Occipital lobe (tissue), 2 donors: ENCODE results near the gene TEC. TPM values are rescaled to one million over a fixed set of nuclear protein-coding genes. Genes with fewer than 3 reads are reported as not detected.
"Not testable (repeated sequence)": the region's sequence is repeated elsewhere in the genome, so short reads cannot be mapped to it uniquely, and the experiment has no call there.

ENCODE experiments used
- DNase-seq: peaks from one replicate; lab custom pipeline; 2025; lab: John Stamatoyannopoulos, UW
- total RNA-seq: library from RNA; depleted of rRNA; stranded (reverse); fragments of >200 nt; gene quantifications from one replicate; pipeline ENCODE4 v1.2.3, GENCODE V29; 2014

The TEC gene
- total RNA-seq, 1 donor from 2014 or later: 5.5 TPM

DNA sequence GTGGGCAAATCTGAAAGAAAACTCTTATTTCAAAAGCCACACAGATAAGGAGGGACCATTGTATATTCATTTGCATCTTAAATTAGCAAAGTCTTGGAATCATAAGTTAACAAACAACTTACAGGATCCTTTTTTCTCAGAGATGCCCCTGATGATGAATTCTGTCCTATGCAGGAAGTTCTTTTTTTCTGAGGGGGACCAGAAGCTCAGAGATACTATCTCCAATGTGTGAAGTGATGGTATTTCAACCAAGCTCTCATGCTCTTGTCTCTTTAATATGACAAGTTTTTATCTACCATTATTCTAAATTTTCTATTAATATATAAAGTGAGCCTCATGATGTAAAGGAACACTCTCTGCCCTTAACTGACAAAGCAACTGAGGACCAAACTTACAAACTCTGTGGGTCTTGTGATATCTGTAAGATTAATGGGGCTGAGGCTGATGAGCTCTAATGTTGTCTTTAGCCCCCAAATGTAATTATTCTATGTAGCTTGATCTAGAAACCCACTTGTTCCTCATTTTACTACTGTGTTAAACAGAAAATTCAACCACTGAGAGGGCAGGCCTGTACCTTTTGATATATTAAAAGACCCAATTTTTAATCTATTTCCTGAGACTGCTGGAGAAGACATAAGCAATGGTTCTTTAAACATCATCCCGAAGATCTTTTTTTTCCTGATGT is 27.0 kb downstream of the TEC start:
- DNase-seq: no peak

DNA sequence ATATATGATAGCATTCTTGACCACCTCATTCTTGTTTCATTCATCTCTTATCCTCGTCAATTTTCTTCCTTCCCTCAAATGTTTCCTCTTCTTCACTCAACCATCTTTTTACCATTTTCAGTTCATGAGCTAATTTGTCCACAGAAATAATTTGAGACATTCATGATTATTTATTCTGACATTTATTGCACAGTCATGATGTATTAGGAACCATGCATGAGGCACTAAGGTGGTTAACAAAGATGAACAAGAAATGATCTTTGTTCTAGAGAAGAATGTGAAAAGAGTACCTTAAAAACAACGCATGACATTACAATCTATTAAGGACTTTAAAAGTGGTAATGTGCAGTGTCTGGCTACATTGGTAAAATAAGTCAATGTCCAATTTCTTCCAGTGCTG is 27.9 kb downstream of the TEC start:
- DNase-seq: no peak

DNA sequence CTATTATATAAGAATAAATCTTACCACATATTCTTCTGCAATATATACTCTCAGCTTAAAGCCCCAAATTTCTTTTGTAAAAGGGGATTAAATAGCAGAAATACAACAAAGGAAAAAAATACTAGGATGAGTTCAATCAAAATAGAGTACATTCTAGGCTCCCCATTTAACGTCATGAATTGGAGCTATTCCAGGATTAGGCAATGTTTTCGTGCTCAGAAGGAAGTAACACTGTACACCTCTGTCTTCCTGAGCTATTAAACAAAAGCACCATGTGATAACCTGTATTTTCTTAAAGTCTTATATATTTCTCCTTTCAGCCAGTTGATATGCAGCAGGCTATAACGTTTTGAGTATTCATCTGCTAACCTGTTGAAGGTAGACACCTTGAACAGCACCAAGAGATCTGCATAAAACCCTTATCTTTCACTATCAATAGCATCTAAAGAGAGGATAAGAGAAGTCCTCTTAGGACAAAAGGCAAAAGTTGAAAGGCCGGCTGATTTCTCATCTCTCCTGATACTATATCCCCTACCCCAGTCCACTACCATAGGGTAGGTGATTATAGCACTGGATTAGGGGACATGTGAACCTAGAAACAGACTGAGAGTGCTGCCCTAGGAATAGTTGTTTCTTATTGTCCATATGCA is 31.5 kb downstream of the TEC start:
- DNase-seq: no peak

DNA sequence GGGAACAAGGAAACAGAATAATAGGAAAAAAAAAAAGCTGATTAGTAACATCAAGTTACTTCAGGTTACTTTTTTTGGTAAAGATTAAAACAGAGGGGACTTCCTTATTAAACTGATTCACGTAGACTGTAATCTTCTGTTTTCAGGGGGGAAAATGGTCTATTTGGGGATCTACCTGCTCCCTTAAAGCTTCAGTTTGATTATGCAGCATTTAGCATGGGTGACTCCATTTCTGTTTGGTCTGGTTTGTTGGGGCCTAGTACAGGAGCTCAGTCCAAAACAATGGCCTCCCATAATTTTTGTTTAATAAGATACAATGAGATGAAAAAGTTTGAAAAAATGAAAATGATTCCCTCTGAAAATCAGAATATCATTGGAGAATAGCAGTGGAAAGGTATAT is 34.6 kb downstream of the TEC start:
- DNase-seq: no peak

DNA sequence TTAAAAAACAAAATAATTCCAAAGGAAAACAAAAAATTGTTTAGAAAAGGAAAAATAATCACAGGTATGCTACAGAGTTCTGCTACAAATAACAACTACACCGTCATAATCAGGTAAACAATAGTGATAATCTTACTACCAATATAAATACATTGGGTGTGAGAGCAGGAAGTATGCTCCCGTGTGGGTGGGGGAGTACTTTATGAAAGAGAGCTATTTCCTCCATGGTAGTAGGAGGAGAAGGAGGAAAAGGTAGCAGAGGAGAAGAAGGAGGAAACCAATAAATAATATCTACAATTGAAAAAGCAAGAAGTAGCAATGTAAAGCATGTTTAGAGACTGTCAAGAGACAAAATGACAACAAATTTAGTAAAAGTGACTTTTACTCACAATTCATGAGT is 35.1 kb downstream of the TEC start:
- no peak for DNase-seq

DNA sequence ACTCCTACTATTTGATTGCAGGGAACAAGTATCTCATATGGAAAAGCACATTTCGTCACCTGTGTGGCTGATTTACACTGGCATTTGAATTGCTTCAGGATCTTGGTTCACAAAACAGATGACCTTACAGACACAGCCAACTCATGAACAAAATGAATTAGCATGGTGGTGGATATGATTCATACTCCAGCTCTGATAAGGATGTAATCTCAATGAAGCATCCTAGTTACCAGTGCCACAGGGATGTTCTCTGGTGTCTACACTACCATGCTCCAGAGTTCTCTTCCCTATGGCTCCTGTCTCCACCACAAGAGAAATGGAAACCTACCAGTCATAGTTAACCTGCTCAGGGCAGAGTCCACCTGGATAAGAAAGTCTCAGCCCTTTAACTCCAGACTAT is 40.7 kb downstream of the TEC start:
- DNase-seq: no peak

DNA sequence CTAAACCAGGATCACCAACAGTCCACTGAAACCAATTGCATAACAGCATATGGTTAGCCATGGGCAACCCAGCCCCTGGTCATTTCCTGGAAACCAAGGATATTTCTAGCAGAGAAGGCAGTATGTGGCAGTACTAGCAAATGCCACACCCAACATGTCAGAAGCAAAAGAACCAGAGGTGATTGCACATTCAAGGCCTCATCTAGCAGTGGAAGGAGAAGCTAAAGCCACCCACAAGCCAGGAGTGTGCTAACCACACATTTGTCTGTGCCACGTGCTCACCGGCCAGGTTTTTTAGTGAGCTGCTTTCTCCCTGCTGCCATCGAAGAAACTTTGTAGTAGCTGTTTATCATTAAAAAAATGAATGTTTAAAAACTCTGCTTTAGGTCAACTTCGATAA is 42.0 kb downstream of the TEC start:
- no peak for DNase-seq

DNA sequence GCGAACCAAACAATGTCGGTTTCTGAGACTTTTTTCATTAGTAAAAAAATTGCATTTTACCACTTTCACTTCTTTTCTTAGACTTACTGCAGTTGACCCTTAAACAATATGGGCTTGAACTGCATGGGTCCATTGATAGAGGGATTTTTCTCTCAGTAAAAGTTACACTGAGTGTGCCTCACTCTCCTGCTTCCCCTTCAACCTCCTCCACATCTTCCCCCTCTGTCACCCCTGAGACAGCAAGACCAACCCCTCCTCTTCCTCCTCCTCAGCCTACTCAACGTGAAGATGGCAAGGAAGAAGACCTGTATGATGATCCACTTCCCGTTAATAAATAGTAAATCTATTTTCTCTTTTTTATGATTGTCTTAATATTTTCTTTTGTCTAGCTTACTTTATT is 43.4 kb downstream of the TEC start:
- DNase-seq: no peak

DNA sequence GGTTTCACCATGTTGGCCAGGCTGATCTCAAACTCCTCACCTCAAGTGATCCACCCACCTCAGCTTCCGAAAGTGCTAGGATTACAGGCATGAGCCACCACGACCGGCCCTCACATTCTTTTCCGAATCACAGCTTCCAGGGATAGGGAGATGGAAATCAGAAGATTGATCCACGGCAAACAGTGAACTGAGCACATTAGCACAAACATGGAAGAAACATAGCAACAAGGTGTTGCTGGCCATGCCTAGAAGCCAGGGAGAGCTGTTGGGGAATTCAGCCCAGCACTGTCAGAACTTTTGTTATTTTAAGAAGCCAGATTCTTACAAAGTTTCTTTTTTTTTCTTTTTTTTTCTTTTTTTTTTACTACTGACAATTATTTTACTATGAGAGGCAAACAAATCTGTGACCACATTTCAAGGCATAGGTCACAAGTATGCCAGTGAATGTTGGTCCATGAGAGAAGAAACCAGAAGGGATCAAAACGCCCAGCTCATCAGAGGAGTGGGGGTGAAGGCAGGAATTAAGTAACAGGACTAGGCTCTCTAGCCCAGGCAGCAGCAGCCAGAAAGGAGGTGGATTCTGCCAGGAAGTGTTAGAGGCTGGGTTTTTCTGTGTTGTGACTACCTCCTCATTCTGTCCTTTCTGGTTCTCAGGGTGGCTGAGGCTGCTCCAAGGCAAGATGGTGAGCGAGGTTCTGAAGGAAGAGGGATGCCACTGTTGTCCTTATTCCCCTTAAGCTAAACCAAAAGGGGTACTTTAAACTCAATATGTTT is 44.1 kb downstream of the TEC start:
- no peak for DNase-seq

DNA sequence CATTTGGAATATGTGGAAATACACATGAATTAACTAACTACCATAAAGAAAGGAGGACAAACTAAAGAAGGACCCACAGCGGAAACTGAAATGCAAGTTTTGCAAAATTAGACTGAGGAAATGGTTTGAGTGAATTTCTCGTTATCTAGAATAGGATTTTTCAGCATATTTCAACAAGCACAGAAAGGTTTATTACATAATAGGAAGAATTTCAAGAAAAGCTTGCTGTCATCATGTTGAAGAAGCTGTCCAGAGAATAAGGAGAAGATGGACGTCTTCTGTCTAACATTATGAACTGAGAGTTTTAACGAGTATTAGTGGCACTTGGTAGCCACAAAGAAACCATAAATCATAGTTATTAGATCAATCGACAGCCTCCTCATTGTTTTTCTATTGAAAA is 45.0 kb downstream of the TEC start:
- DNase-seq: no peak

DNA sequence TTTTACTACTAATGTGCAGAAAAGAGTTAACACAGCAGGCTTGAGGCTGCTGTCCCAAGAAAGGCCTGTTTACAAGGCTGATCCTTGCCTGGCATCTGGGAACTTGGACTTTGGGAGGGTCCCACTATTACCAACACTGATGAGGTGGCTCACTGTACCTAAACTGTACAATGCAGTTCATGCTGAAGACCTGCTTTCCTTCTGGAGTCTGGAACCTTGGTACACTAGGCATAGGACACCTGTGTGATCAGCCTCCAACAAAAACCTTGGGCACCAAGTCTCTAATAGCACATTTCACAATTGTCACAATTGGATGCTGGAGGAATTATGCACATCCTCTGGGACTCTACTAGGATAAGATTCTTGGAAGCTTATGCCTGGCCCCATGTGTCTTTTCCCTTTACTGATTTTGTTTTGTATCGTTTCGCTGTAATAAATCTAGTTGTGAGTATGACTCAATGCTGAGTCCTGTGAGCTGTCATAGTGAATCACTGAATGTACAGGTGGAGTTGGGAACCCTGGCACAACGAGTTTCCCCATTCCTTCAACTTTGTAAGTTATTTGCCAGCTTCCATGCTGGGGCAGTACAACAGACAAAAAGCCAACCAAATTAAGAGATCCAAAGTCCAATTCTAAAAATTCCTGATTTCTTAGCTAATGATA is 45.9 kb downstream of the TEC start:
- DNase-seq: no peak

DNA sequence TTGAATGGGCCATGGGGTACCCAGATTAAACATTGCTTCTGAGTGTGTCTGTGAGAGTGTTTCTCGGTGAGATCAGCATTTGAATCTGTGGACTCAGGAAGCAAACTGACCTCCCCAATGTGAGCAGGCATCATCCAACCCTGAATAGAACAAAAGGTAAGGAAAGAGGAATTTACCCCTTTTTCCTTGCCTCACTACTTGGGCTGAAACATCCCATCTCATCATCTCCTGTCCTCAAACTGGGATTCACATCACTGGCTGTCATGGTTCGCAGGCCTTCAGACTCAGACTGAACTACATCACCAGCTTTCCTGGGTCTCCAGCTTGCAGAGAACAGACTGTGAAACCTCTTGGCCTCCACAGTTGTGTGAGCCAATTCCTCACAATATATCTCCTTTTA is 47.1 kb downstream of the TEC start:
- DNase-seq: no peak

DNA sequence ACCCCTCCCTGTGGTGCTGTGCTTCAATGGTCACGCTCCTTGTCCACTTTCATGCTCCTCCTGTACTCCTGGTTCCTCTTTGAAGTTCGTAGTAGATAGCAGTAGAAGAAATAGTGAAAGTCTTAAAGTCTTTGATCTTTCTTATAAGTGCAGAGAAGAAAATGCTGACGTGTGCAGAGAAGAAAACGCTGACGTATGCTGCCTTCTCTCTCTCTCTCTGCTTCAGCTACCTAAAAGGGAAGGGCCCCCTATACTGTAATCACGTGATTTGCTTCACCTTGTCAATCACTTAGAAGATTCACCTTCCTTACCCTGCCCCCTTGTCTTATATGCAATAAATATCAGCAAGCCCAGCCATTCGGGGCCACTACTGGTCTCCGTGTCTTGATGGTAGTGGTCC is 50.2 kb downstream of the TEC start:
- DNase-seq: not testable (repeated sequence)

DNA sequence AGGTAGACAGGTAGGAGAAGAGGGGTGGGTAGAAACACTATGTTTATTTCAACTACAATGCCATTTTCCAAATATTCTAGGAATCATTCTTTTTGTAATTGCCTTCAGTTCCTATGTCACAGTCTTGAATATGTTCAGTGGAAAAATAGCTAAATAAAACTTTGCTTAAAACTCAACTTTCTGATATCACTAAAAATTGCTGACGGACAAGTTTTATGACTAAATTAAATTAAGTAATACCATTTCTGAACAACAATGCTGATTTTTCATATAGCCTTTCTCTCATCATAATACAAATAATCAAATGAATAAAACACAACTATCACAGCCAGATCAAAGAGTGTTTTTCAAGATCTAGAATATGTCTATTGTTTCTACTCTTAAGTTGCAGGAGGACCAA is 53.1 kb downstream of the TEC start:
- DNase-seq: no peak

DNA sequence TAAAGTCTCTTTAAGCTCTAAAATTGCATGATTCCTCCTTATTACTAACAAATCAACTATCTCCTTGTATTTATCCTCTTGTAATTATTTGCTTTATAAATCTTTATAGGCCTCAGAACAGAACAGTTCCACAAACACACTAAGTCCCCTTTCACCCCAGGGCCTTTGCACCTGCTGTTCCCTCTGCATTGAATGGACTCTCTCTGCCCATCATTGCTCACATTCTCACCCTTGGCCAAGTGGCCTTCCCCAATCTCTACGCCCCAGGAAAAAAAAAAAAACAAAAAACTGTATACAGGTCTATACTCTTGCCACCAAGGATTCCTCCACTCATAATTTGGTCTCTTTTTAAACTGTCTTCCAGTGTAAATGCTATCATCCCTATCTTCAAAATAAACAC is 53.7 kb downstream of the TEC start:
- no peak for DNase-seq

DNA sequence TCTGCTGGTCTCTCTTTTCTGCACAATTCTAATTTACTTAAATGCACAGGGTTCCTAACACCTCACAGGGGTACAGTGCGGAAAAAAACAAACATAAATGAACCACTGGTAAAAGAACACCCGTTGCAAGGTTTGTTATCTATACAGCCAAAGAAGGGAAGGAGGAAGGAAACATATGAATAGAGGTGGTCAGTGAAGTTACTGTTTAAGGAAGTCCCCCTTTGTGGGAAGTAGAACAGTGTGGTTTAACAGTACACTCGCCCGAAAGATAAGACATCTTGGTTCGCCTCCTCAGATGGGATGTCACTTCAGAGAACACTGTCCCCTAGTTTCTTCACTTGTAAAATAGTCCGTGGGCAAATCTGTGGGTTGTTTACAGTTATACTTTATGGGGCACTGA is 57.5 kb downstream of the TEC start:
- no peak for DNase-seq

DNA sequence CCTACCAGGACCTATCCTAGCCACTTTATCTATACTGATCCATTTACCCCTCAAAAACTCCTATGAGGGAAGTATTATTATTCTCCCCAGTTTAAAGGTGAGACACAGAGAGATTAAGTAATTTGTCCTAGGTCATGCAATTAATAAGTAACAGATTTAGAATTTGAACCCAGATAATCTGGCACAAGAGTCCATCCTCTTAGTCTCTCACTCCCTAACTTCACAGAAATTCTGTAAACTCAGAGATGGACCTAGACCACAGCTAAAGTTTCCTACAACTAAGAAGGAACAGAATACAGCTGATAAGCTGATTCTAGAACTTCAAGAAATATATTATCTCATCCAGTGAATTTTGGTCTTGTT is 58.7 kb downstream of the TEC start:
- no peak for DNase-seq

DNA sequence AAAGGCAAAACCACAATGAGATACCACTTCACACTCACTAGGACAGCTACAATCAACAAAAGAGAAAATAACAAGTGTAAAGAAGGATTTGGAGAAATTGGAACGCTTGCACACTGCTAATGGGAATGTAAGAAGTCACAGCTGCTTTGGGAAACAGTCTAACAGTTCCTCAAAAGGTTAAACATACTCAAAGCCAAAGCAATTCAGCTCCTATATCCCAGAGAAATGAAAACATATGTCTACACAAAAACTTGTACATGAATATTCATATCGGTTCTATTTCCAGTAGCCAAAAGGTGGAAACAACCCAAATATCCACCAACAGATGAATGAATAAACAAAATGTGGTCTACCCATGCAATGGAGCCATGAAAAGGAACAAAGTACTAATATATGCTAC is 64.0 kb downstream of the TEC start:
- DNase-seq: no peak

DNA sequence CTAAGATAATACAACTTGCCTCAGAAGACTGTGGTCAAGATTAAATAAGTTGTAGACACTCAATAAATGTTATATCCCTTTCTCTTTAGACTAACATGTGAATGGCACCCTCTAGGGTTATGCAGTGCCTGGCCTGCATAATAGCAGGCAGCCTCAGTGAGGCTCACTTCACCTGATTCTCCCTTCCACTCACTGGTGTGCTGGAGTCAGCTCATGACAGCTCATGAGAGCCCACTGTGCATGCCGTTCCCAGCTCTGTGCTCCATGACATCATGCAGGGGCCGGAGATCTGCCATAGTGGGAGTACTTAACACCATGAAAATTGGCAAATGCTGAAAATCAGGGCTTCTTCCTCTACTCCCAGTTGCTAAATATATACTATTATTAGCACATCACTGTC is 64.5 kb downstream of the TEC start:
- no peak for DNase-seq

DNA sequence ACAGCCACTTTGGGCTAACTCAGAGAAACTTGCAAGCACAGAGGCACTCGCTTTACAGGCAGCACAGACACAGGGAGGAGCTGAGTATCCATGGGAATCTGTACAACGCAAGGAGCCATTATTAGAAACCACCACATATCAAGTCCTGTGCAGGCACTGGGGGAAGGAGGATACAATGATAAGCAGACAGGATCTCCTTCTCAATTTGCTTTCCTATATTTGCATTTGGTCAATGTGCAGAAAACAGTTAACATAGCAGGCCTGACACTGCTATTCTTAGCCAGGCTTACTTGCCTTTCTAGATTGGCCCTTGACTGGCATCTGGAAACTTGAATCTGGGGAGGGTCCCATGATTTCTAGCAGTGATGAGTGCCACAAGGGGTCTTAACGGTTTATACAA is 65.8 kb downstream of the TEC start:
- no peak for DNase-seq

DNA sequence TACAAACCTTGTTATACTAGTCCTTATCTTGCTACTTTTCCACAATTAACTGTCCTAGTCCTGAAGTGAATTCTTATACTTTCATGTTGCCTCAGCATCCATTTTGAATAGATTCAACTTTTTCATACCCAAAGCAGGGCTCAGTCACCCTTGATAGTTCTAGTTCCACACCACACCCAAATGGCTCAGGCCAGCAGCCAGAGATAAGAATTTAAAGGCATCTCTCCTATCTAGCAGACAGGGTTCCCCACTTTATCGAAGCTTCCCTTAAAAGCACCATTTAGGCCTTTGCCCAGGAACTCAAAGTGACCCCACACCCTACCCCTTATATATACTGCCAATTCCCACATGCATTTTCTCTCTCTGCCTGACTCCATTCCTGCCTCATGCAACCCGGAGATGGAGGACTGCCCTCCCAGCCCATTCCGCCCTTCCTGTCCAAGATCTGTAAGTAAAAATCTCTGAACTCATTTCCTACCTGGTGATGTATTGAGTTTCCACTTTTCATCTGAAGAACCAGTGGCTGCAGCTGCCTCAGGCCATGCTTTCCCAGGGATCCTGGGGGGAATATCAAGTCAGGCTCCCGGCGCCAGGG is 71.9 kb downstream of the TEC start:
- no peak for DNase-seq
